ENCODE measurements around the gene RPS6KA6. TPM values are rescaled to one million over a fixed set of nuclear protein-coding genes. Genes with fewer than 3 reads are reported as not detected.

The RPS6KA6 gene
- polyA plus RNA-seq, 1 experiment, result 1.9 TPM

DNA sequence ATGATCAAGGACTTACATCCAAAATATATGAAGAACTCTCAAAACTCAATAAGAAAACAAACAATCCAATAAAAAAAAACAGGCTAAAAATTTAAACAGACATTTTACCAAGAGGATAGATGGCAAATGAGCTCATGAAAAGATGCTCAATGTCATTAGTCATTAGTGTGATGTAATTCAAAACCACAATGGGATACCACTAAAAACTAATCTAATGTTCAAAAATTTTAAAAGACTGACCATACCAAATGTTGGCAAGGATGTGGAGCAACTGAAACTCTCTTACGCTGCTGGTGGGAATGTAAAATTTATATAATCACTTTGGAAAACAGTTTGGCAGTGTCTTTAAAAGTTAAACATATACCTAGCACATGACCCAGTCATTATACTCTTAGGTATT lies 43.7 kb downstream of the RPS6KA6 start:
- no peaks in the 10 kb centered on the region for H3K36me3 ChIP-seq (ENCODE audit: control insufficient read depth, insufficient read depth, low read length)
- DNase-seq (ENCODE audit: low read depth), result no peak
- TF ChIP-seq CTCF (IDR thresholded peaks at IDR 0.05; ENCODE audit: insufficient read depth, low read depth, low read length), result no peak
- ChIA-PET CTCF (no interaction called here), POLR2A (interaction anchor here (0.7 kb wide), 1 partner anchor 76 kb away, joined by 3 read pairs; no protein-coding TSS in a partner anchor)
- H3K4me3 ChIP-seq (ENCODE audit: low read depth, low read length), result no peak overlapping the region
- no peaks in the 10 kb centered on the region for H3K27me3 ChIP-seq (ENCODE audit: control insufficient read depth, insufficient read depth, low read length)

DNA sequence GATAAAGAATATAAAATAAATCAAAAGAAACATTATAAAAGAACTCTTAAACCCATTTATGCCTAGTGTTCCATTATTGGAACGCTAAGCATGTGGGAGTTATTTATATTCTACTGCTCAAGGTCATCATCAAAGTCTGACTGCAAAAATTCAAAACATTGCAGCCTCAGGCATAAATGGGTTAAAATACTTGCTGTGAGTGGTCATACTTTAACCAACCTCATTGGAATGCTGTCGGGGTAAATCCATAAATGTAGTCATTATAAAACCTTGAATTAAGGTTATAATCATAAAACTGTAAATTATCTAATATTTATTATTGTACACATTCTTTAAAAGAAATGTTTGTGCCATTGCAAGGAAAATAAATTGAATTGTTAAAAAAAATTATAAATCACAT lies 55.0 kb downstream of the RPS6KA6 start:
- H3K4me3 ChIP-seq (ENCODE audit: low read depth, low read length), result no peak overlapping the region
- H3K36me3 ChIP-seq (ENCODE audit: control insufficient read depth, insufficient read depth, low read length), result no peaks in the 10 kb centered on the region
- no peaks in the 10 kb centered on the region for H3K27me3 ChIP-seq (ENCODE audit: control insufficient read depth, insufficient read depth, low read length)
- no peak for DNase-seq (ENCODE audit: low read depth)
- CTCF ChIA-PET, result no interaction called here
- TF ChIP-seq CTCF (IDR thresholded peaks at IDR 0.05; ENCODE audit: insufficient read depth, low read depth, low read length), result no peak
- POLR2A ChIA-PET, result no interaction called here

GRCh38 chrX:84123585-84123984 lies 64.4 kb downstream of the RPS6KA6 start:
- Histone ChIP-seq H3K4me3 (ENCODE audit: low read depth, low read length) (no peak overlapping the region), H3K27me3 (ENCODE audit: control insufficient read depth, insufficient read depth, low read length) (no peaks in the 10 kb centered on the region), H3K36me3 (ENCODE audit: control insufficient read depth, insufficient read depth, low read length) (no peaks in the 10 kb centered on the region)
- ChIA-PET POLR2A (no interaction called here), CTCF (no interaction called here)
- no peak for TF ChIP-seq CTCF (IDR thresholded peaks at IDR 0.05; ENCODE audit: insufficient read depth, low read depth, low read length)
- DNase-seq (ENCODE audit: low read depth), result no peak

DNA sequence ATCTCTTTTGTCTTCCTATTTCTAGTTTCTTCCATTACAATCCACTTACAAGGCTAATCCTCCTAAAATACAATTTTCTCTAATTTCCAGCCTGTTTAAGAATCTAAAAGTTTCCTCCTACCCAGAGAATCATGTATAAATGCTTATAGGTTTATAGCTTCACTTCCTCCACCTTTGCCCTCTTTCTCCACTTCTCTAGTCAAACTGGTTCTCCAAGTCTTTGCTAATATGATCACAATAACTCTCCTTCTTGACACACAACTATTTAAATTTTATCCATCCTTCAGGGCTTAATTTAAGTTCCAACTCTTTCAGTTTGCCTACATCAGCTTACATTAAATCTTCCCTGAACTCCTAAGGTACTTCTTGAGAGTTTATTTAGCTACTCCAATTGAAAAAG lies 69.2 kb downstream of the RPS6KA6 start:
- DNase-seq (ENCODE audit: low read depth), result no peak
- Histone ChIP-seq H3K4me3 (ENCODE audit: low read depth, low read length) (no peak overlapping the region), H3K36me3 (ENCODE audit: control insufficient read depth, insufficient read depth, low read length) (no peaks in the 10 kb centered on the region), H3K27me3 (ENCODE audit: control insufficient read depth, insufficient read depth, low read length) (no peaks in the 10 kb centered on the region)
- POLR2A ChIA-PET, result no interaction called here
- TF ChIP-seq CTCF (IDR thresholded peaks at IDR 0.05; ENCODE audit: insufficient read depth, low read depth, low read length), result no peak
- CTCF ChIA-PET, result no interaction called here

DNA sequence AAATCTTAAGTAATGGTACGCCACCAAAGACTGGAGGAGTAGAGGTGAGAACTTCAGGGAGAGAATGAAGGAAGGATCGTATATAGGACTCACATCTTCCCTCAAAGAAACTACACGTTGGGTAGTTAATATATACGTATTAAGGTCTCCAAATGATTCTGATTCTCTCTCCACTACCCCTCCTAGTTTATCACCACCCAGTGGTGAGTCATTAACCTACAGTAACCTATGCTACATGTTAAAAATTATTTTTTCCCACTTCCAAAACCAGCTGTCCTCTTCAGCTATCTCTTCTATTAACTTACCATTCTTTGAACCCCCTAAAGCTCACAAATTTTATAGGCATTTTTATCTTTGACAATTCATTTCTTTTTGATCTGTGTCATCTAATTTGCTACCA lies 69.7 kb downstream of the RPS6KA6 start:
- Histone ChIP-seq H3K4me3 (ENCODE audit: low read depth, low read length) (no peak overlapping the region), H3K27me3 (ENCODE audit: control insufficient read depth, insufficient read depth, low read length) (no peaks in the 10 kb centered on the region), H3K36me3 (ENCODE audit: control insufficient read depth, insufficient read depth, low read length) (no peaks in the 10 kb centered on the region)
- ChIA-PET CTCF (interaction anchor here (0.6 kb wide), 1 partner anchor 13 kb away, joined by 3 read pairs; no protein-coding TSS in a partner anchor), POLR2A (no interaction called here)
- TF ChIP-seq CTCF (IDR thresholded peaks at IDR 0.05; ENCODE audit: insufficient read depth, low read depth, low read length), result no peak
- no peak for DNase-seq (ENCODE audit: low read depth)

All from BJ (cell line).